Skeletal muscle satellite cell (primary cell): ENCODE data around the gene FOXB2.

Experiments used
- H3K27me3 ChIP-seq: 2 replicates; pipeline ENCODE4 v1.7.0; 2013; ENCODE audit warnings: low read length; ENCODE audit not compliant: control insufficient read depth, insufficient read depth
- H3K36me3 ChIP-seq: 2 replicates; pipeline ENCODE4 v1.7.0; 2013; ENCODE audit warnings: mild to moderate bottlenecking, control low read depth, low read length; ENCODE audit not compliant: insufficient read depth
- H3K4me1 ChIP-seq: 2 replicates; pipeline ENCODE4 v1.7.0; 2013; ENCODE audit warnings: low read length; ENCODE audit not compliant: control insufficient read depth, insufficient read depth
- H3K4me2 ChIP-seq: 2 replicates; pipeline ENCODE4 v1.7.0; 2013; ENCODE audit warnings: mild to moderate bottlenecking, low read length
- H3K4me3 ChIP-seq: 2 replicates; pipeline ENCODE4 v1.7.0; 2013; ENCODE audit warnings: low read length
- H3K9ac ChIP-seq: 2 replicates; pipeline ENCODE4 v1.7.0; 2013; ENCODE audit warnings: mild to moderate bottlenecking, low read depth, low read length, moderate library complexity
- H3K9me3 ChIP-seq: replicated peaks from 2 replicates; pipeline ENCODE4 v1.7.0; 2013; ENCODE audit warnings: mild to moderate bottlenecking, control low read depth, low read length

The FOXB2 gene

DNA sequence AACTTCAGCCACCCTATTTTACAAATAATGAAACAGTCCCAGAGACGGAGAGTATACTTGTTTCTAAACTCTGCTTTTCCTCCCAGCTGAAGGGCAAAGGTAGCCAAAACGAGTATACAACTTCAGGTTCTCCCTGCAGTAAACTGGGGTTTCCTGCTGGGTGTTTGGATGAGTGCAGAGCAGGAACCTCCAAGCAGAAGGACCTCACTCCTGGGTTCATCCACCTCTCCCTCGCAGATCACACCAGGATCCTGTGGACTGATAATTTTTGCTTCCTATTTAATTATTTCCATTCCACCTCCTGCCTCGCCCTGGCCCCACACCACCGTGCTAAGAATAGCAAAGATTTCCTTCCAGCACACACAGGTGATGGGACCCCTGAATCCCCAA lies 2.0 kb upstream of the FOXB2 start:
- Histone ChIP-seq H3K27me3 (peaks cover 97% of the 10 kb centered on the region), H3K9ac (no peak overlapping the region), H3K4me1 (peaks cover 9% of the 10 kb centered on the region), H3K4me3 (no peak overlapping the region), H3K9me3 (no peaks in the 10 kb centered on the region), H3K36me3 (no peaks in the 10 kb centered on the region), H3K4me2 (no peak overlapping the region)

DNA sequence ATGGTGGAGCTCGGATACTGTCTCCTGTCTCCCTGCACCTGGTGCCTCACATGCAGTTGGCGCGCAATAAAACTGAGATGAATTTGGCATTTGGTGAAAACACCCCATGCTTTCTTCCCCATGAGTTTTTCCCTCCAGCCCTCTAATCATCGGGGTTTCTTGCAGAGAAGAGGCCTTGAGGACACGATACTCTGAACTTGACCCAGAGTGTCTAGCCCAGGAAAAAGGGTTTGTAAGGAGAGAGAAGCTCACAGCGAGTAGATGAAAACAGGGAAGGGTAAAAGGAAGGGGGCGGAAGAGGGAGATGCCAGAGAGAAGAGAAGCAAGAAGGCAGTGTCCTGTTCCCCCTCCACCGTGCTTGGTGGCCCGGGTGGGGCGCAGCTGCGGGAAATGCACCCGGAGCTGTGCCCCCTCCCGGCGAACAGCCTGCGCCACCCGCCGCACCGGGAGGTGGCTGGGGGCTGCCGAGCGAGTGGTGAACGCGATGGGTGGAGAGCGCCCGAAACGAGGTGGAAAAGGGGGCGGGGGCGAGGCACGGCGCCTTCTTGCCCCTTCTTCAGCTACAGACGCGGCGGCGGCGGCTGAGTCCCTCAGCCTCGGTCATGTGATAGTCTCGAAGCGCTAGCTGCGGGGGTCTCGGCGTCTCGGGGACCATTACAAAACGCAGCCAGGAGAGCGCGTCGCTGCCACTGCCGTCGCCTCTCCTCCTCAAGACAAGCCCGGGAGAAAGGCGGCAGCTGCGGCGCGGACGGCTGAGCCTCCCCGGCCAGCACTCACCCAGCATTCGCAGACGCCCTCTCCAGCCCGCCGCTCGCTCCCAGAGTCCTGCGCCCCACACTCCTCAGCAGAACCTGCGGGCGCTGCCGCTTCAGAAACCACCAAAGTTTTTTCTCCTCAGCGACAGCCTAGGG lies 1.1 kb upstream of the FOXB2 start:
- Histone ChIP-seq H3K4me1 (peaks cover 9% of the 10 kb centered on the region), H3K4me3 (peak overlapping the region; percentile 44), H3K9ac (no peak overlapping the region), H3K4me2 (peak overlapping the region; percentile 70), H3K9me3 (no peaks in the 10 kb centered on the region), H3K27me3 (peaks cover 97% of the 10 kb centered on the region), H3K36me3 (no peaks in the 10 kb centered on the region)

DNA sequence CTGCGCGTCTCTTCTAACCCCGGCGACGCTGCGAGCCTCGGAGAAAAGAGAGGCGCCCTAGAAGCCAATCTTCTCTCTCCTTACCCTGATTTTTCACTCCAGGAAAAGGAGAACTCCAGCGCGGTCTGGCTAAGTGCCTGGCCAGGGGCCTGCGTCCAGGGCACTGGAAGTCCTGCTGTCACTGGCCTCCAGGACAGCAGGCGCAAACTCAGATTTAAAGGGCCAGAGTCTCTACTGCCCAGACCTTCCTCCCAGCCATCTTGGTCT lies 553 bp upstream of the FOXB2 start:
- Histone ChIP-seq H3K4me1 (peaks cover 9% of the 10 kb centered on the region), H3K36me3 (no peaks in the 10 kb centered on the region), H3K9ac (no peak overlapping the region), H3K4me2 (peak overlapping the region; percentile 70), H3K4me3 (peak overlapping the region; percentile 44), H3K9me3 (no peaks in the 10 kb centered on the region), H3K27me3 (peaks cover 97% of the 10 kb centered on the region)

DNA sequence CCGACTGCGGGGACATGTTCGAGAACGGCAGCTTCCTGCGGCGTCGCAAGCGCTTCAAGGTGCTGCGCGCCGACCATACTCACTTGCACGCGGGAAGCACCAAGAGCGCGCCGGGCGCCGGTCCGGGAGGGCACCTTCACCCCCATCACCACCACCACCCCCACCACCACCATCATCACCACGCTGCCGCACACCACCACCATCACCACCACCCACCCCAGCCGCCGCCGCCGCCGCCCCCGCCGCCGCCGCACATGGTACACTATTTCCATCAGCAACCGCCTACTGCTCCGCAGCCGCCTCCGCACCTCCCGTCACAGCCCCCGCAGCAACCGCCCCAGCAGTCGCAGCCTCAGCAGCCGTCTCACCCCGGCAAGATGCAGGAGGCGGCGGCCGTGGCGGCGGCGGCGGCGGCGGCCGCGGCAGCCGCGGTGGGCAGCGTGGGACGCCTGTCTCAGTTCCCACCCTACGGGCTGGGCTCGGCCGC lies 514 bp downstream of the FOXB2 start:
- Histone ChIP-seq H3K4me1 (peaks cover 5% of the 10 kb centered on the region), H3K36me3 (no peaks in the 10 kb centered on the region)

DNA sequence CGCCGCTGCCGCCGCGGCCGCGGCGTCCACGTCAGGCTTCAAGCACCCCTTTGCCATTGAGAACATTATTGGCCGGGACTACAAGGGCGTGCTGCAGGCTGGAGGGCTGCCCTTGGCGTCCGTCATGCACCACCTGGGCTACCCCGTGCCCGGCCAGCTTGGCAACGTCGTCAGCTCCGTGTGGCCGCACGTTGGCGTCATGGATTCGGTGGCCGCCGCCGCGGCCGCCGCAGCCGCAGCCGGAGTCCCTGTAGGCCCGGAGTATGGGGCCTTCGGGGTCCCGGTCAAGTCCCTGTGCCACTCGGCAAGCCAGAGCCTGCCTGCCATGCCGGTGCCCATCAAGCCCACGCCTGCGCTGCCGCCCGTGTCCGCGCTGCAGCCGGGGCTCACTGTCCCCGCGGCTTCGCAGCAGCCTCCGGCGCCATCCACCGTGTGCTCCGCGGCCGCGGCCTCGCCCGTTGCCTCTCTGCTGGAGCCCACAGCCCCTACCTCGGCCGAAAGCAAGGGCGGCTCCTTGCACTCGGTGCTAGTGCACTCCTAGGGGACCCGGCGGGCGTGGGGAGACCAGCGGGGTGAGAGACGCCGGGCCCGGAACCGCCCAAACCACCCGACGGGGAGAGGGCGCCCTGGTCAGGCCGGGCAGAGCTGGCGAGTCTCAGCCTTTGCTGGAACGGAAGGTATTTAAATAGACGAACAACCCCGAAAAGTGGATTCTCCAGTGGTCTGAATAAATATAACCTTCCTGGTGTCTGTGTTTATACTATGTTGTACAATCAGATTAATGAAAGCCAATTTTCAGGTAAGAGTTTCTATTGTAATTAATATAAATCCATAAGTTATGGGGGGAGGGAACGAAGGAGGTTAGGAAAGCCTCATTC lies 1.2 kb downstream of the FOXB2 start:
- peaks cover 5% of the 10 kb centered on the region for H3K4me1 ChIP-seq
- no peak overlapping the region for H3K4me3 ChIP-seq
- peaks cover 97% of the 10 kb centered on the region for H3K27me3 ChIP-seq

More for the DNA sequence above, 514 bp downstream of the FOXB2 start:
- Histone ChIP-seq H3K9ac (no peak overlapping the region), H3K27me3 (peaks cover 97% of the 10 kb centered on the region), H3K4me2 (peak overlapping the region; percentile 55), H3K4me3 (no peak overlapping the region), H3K9me3 (no peaks in the 10 kb centered on the region)

DNA sequence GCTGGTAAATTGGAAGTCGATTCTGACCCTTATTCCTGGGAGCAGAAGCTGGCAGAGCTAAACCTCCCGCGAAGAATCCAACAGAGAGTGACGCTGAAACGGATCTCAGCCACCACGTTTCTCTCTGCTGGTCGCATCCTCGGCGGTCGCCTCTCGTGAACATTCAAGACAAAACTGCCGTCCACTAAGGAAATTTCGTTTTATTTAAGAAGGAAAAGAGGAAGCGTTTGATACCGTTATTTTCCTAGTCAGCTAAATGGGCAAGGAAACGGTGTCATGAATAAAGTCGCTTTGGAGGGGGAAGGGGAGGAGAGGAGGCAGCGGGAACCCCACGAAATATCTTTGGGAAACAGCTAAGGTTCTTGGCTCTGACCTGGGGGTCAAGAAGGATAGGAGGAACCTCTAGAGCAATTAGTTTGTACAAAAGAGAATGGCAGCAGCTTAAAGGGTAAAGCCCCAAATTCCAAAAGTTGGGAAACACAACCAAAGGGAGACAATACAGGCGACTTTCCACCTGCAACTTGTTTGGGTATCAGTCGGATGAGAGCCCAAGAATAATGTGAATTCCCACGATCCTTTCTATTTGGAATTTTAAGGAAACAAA lies 1.9 kb downstream of the FOXB2 start:
- H3K4me1 ChIP-seq = peaks cover 5% of the 10 kb centered on the region

More for the DNA sequence above, 1.2 kb downstream of the FOXB2 start:
- Histone ChIP-seq H3K4me2 (peak overlapping the region; percentile 55), H3K36me3 (no peaks in the 10 kb centered on the region), H3K9me3 (no peaks in the 10 kb centered on the region), H3K9ac (no peak overlapping the region)

DNA sequence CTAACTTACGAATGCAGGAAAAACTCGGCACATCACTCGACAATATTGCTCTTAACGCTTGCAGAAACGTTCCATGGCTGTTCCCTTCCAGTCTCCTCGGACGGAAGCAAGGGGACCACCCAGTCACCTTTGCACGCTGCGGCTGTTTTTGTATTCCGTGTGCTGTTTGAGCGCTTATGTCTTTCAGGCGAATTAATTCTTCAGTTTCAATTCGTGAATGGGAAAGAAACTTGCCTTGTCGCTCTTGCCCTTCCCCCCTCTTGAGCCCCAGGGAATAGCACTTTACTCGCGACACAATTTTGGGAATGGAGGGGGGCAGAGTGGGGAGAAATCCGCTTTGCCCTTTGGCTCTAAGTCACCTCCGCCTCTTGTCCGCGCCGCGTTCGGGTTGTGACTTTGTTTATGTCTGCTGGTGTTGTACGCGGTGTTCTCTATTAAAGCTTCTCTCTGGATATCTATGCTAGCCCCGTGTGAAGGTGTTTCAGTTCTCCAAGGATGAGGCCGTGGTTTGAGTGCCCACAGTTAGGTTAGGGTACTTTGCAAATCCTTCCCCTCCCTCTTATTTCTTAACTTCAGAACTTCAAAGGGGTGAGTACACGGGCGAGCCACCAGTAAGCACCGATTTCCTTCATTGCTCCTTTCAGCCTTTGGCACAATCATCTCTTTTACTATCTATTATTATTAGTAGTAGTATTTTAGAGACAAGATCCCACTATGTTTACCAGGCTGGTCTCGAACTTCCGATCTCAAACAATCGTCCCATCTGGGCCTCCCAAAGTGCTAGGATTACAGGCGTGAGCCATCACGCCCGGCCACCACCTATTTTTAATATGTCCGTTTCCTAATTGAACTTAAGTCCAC lies 2.7 kb downstream of the FOXB2 start:
- H3K9ac ChIP-seq = no peak overlapping the region

More for the DNA sequence above, 1.9 kb downstream of the FOXB2 start:
- Histone ChIP-seq H3K9ac (no peak overlapping the region), H3K4me3 (no peak overlapping the region), H3K36me3 (no peaks in the 10 kb centered on the region), H3K27me3 (peaks cover 97% of the 10 kb centered on the region), H3K9me3 (no peaks in the 10 kb centered on the region), H3K4me2 (no peak overlapping the region)

DNA sequence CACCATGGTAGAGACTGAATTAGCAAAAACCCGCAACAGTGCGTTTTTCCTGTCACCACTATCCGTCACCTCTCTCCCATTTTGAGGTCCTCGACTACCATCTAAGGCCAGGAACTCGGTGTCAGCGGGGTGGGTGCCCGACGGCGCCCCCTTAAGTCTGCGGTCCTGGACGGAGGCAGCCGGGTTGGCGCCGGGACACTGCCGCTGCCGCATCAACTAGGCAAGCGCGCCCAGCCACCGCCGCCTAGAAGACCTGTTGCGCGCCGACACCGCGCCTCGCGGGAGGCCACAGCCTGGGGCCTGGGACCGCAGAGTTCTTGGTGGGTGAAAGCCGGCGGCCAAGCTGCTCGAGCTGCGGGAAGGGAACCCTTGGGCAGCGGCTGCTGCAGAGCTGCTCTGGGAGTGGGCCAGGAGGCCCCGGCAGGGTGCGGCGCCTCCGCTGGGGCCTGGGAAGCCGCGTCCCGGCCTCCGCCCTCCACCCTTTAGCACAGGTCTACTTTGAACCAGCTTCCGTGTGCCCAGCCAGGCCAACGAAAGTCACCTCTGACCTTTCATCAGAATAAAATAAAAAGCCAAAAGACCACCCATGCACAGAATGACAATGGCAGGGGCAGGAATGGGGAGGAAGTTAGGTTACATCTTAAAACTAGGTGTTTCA lies 3.5 kb downstream of the FOXB2 start:
- Histone ChIP-seq H3K36me3 (no peaks in the 10 kb centered on the region), H3K4me2 (no peak overlapping the region), H3K27me3 (peaks cover 86% of the 10 kb centered on the region), H3K9ac (no peak overlapping the region), H3K4me3 (no peak overlapping the region), H3K4me1 (peaks cover 5% of the 10 kb centered on the region), H3K9me3 (no peaks in the 10 kb centered on the region)

More for the DNA sequence above, 2.7 kb downstream of the FOXB2 start:
- H3K9me3 ChIP-seq = no peaks in the 10 kb centered on the region
- peaks cover 5% of the 10 kb centered on the region for H3K4me1 ChIP-seq
- H3K27me3 ChIP-seq = peaks cover 91% of the 10 kb centered on the region
- H3K4me2 ChIP-seq = no peak overlapping the region
- H3K4me3 ChIP-seq = no peak overlapping the region
- H3K36me3 ChIP-seq = no peaks in the 10 kb centered on the region

DNA sequence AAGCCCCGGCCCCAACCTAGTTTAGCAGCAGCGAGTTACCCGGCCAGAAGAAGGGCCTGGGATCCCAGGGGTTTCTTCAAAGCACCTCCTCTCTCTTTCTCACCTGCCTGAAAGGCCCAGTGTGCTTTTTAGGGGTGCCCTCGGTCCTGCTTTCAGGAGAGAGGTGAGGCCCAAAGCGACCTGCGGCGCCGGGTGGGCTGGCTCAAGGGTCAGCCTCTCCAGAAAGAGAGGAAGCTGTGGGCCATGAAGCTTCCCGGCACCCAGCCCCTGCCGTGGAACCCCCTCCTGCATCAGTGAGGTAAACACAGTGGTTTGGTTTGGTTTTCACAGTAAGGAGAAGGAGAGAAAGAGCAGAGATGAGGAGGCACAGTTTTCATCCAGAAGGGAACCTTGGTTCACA lies 4.3 kb downstream of the FOXB2 start:
- Histone ChIP-seq H3K4me1 (no peaks in the 10 kb centered on the region), H3K4me2 (no peak overlapping the region), H3K36me3 (no peaks in the 10 kb centered on the region), H3K9ac (no peak overlapping the region), H3K9me3 (no peaks in the 10 kb centered on the region), H3K27me3 (peaks cover 85% of the 10 kb centered on the region), H3K4me3 (no peak overlapping the region)

DNA sequence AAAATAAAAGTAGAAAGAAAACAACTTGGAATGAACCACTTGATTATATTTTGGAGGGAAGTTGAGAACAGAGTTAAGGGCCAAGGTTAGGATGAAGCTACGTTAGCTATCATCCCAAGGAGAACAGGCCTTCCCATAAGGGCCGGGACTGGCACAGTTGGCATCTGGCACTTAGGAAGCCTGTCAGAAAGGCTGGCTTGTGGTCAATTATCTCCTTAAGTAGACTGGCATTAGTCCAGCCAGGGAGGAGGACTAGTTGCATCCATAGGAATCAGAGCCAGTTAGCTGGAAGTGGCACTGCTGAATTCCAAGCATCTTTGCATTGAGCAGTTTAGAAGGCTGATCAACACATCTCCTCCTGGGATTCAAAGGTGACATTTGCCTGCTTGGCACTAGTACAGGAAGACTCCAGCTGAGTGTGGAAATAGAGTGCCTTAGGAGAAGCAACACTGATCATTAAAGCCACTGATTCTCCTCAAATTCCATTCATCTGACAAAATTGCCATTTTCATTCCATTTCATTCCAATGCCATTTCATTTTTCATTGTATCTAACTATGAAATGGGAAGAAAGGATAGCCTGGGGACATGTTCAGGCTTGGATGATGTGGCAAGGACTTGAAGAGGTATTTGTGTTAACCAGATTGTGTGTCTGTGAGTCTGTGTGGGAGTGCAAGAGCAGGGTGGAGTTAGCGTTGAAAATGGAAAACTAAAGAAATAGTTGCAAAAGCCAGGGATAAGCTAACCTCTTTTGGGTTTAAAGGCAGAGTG lies 5.5 kb downstream of the FOXB2 start:
- Histone ChIP-seq H3K4me2 (no peak overlapping the region), H3K9me3 (no peaks in the 10 kb centered on the region), H3K4me3 (no peak overlapping the region), H3K36me3 (no peaks in the 10 kb centered on the region), H3K9ac (no peak overlapping the region), H3K27me3 (peaks cover 76% of the 10 kb centered on the region), H3K4me1 (no peaks in the 10 kb centered on the region)
